HG02884 (cell line): ENCODE data around the gene CLCN2.
A peak's percentile ranks its signal among the peaks of the same experiment; 100 is the strongest.

Source experiments
- ATAC-seq: cut with Tn5 transposase; IDR thresholded peaks from one replicate; pipeline ENCODE4 v1.9.1; 2021; ENCODE audit warnings: mild to moderate bottlenecking, moderate library complexity; ENCODE audit not compliant: unreplicated experiment

Gene CLCN2

DNA sequence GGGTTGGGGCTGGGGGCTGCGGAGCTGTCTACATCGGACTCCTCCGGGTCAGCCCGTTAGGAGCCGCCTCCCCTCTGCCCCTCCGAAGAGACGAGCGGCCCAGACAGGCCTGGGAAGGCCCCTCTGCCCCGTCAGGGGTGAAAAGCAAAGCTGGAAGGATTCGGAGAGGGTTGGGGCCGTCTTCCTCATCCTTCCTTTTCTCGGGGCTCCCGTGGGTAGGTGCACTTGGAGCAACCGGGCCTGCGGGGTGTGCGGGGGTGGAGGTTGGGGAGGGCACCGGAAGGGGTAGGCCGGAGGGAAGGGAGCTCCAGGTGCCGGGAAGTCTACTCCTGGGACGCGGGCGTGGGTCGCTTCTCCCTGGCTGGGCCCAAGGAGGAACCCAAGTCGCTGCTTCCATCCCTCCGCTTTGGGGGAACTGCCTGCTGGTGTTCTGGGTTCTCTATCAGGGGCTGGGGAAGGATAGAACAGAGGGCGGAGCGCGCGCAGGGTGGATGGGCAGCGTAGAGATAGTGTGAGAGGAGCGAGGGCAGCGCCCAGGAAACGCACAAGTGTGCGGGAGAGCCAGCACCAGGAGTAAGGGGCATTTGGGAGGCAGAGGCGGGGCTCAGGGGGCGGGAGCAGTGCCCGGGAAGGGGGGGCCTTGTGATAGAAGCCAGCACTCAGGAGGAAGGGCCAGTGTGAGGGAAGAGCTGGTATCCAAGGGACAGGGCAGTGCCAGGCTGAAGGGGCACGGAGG is 695 bp upstream of the CLCN2 start:
- peak; percentile 2 for ATAC-seq

DNA sequence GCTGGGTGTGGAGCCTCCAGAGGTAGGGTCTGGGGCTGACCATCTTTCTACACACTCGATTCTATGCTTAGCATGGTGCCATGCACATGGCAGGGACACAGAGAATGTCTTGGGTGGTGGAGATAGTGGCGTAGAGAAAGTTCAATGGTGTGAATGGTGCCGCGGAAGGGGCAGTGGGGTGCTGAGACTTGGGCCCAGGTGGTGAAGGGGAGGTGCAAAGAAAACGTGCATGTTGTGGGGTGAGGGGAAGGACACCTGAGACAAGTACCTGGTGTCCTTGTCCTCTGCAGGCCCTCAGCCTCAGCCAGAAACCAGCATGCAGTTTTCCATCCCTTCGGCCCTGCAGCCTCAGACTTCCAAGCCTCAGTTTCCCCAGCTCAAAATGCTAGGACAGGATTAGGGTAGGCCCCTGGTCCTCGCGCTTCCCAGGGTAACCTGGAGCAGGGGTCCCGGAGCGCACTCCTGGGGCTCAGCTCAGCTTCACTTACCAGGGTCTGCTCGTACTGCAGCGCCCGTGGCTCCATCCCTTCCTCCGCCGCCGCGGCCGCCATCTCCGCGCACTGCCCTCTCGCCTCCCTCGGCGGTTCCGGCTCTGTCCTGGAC is 375 bp downstream of the CLCN2 start:
- no peak for ATAC-seq

DNA sequence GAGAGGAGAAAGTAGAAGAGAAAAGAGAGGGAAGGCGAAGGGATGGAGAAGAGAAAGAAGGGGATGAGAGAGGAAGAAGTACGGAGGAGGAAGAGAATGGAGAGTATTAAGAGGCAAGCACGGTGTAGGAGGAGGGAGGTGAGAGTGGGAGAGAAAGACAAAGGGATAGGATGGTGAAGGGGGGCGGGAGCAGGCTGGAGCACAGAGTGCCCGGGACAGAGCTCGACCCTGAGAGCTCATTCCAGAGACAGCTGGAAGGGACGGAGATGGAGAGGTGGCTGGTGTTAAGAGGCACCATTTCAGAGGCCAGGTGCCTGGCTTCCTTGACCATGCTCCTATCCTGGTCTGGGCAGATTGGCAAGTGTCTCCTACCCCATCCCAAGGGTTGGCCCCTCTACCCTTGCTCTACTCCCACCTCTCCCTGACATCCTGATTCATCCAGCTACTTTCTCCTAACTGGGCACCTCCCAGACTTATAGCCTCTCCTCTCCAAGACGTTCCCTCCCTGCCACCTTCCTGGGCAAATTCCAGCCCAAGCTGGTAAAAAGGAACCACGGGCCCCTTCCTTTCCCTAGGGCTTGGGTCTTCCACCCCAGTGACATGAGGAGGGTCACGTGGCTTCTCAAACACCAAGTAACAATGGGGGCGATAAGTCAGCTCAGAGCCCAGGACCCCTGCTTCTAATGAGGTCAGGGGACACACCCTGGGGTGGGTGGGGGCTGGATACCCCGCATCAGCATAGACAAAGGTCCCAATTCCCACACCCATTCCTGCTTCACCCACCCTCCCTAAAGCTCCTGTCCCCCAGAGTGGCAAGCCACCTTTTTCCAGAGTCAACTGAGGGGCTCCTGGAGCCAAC is 1.1 kb downstream of the CLCN2 start:
- ATAC-seq: no peak

DNA sequence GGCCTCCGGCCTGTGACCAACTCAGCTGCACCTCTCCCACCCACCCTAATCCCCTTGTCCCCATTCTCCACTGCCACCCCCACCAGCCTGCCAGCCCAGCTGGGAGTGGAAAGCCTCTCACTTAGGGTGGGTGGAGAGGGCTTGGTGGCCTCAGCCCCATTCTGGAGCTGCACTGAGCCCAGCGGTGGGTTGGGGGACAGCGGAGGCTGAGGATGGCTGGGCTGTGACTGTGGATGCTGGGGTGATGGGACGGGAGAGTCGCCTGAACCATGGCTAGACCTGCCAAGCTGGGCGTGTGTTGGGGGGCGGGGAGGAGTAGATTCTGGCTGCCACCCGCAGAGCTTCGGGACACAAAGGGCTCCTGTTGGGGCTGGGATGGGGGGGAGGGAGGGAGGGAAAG is 1.8 kb downstream of the CLCN2 start:
- no peak for ATAC-seq

DNA sequence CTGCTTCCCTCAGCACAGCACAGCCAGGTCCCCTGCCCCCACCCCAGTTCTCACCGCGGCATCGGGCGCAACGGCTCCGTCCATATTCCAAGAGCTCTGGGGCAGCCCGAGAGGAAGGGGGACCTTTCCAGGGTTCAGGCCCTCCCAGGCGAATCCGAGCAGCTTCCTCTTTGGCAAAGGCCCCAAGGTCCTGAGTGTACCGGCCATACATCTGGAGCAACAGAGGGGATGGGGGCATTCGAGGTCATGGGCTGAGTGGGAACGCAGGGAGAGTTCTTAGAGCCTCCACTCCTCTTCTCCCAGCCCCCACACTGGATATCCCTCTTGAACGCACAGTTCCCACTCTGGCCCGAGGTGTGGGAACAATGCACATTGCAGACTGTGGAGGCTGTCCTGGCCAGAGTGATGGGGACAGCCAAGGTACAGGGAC is 2.5 kb downstream of the CLCN2 start:
- no peak for ATAC-seq

DNA sequence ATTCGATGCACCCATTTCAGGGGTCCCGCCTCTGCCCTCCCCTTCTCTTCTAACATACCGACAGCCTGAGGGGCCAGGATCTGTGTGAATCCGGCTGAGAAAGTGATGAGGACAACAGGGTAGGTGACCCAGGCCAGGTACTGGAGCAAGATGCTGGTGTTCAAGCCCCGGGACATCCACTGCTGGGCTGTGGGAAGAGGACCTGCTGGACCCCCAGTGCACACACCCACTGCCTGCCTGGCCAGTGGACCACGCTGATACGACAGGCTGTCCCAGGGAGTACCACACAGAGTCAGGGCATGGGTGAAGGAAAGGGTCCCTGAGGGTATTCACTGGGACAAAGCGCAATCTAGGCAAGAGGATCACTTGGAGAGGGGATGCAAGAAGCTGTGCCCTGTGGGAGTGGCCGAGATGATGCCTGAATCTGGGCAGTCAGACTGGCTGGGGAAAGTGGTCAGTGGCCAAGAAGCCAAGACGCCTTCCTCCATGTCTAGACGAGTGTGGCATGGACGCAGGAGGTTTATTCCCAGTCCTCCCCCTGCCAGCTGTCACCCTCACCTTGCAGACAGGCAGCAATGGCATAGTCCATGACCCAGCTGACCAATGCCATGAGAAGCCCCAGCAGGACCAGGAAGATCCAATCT is 3.2 kb downstream of the CLCN2 start:
- ATAC-seq: no peak

DNA sequence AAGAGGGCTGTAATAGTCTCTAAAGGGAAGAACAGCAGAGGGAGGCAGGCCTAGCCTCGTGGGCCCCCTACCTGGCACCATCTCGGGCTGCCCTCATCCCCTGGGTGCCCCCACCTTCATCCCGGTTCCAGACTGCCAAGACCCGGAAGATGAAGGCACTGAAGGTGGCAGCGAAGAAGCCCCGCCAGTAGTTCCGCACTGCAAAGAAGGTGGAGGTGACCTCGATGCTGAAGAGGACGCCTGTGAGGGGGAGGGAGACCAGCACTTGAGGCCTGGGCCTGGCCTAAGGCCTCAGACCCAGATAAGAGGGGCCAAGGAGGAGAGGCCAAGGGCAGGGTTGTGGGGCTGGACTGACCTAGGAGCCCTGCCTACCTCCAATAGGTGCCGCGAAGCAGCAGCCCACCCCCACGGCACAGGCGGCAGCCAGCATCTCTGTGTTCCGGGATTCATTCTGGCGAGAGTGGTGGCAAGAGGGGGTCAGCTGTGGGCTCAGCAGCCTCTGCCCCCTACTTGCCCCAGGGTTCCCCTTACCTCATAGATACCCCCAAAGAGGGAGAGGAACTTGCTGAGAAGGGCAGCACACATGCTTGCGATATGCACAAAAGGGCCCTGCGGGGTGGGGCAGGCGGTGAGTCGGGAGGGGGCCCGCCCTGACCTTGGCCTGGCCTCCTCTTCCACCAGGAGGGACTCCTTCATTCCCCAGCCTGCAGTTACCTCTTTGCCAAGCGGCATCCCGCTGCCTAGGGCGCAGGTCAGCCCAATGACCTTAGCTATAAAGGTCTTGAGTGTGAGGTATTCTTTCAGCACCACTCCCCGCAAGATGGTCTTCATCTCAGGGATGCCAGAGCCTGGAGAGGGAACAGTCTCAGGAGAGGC is 3.9 kb downstream of the CLCN2 start:
- ATAC-seq: no peak

DNA sequence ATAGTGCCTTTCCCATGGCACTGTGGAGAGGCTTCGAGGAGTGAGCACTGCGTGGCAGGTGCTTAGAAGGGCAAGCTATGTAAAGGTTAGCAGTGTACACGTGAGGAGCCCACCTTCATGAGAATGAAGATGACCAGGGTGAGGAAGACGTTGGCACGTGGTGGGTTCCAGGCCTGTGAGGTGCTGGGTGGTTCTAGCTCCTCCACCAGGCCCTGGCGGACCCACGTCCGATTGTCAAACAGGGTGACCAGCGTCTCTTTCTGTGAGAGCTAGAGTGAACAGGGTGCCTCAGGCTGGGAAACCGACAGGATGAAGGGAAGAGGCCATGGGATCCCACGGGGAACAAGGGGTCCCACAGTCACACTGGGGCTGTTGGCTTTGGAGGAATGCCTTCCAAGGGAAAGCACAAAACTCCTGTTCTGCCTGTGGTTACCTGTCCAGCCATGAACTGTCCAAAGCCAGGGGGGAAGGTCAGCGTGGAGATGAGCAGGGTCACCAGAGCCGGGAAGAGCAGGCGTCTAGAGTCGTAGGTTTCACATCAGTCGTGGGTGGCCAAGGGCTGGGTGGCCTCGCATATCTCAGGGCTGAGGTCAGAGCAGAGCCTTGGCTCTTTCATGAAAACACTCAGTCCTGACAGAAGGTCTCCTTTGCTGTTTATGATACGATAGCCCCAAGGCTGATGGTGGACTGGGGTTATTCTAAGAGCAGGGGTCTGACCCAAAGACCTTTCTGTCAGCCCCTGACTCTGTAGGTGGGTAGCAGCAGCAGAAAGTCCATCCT is 6.0 kb downstream of the CLCN2 start:
- no peak for ATAC-seq

DNA sequence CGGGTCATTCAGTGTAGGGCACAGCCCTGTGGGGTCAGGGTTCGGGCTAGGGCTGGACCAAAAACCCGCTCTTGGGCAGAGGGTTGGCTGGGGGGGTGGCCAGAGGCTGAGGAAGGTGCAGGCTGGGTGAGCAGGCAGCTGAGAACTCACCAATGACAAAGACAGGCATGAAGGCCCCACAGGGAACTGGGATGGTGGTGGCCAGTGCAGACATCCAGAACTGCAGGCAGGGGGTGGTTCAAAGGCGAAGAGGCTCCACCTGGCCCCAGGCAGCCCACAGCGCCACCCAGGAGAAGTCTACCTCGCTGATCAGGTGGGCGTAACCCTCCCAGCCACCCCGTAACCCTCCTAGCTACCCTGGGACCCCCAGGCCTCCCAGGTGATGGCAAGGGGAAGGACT is 6.7 kb downstream of the CLCN2 start:
- no peak for ATAC-seq

DNA sequence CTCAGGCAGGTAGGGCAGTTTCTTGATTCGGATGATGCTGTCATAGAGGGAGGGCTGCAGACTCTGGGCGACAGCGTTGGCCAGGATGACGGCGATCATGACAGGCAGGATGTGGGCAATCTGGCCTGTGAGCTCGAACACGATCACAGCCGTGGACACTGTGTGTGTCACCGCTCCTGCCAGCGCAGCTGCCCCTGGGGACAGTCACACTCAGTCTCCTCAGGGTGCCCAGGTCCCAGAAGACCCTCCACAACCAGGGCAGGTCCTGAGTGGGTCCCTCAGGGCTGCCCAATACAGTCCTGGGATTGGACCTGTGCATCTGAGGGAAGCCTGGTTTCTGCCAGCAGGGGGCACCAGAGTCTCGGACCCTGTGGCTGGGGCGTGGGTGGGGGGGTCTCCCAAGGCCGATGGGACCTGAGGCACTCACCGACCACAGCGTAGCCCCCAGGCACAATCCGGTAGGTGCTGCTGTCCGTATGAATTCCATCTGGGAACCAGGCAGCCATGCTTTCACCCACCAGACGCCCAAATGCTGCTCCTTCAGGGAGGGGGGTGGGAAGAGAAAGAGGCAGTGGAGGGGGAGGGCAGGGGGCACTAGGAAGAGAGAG is 7.2 kb downstream of the CLCN2 start:
- no peak for ATAC-seq

DNA sequence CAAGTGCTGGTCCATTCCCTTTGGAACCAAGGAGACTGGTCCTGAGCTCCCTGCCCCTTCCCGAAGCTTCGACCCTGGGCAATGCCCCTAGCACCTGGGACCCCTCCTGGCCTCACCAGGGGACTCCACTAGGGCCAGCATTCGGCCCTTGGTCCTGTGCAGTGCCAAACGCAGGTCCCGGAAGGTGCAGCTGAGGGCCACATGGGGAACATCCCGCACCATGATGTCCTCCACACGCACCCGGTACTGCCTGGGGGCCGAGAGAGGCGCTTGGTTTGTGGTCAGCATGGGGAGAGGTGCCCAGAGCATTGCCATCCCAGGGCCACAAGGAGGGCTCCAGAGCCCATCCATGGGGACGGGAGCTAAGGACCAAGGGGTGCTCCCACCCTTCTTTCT is 7.9 kb downstream of the CLCN2 start:
- no peak for ATAC-seq

DNA sequence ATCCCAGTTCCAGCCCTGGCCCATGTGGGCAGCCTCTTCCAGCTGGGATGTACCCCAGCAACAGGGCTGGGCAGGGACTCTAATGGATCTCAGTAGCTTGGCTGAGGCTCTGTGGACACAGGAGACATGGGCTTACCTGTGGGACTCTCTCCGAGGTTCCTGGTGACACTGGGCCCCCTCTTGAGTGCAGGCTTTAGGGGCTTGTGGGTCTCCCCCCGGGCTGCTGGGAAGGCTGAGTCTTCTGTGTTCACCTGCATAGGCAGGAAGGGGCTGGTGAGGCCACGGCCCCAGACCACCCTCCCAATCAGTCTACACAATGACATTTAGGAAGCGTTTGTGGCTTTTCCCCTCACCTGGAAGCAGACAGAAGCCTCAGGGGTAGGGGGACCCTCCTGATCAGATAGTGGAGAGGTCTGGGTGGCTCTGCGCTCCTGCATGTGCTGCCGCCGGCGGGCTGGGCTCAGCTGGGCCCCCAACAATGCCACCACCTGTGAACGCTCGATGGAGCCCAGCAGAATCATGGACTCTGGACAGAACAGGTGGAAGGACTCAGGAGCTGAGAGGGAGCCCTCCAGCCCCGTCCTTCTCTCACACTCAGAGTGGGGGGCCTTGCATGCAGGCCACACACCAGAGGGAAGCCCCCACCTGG is 8.4 kb downstream of the CLCN2 start:
- no peak for ATAC-seq

DNA sequence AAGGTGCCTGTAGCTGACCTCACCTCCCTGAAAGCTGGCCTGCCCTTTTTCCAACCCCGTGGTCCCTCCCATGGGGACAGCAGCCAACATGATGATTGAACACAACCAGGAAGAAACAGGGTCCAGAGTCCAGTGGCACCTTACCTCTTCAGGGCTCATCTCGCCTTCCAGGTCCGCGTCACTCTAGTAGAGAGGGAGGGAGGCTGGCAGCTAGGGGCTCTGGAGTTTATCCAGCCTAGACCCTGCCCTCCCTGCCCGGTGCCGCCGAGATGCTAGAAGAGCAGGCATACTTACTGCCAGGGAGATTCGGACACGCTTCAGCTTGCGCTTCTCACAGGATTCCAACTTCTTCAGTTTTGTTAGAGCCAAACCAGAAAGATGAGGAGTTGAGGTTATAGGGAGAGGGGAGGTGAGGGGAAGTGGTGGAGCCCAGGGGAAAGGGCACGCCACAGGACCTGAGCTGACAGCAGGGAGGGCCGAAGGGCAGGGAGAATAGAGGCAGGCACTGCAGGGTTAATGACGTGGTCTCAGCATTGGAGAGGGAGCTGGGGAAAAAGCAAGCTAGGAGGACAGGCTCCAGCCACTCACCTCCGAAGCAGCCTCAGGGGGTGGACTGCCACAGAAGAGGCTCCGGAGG is 9.1 kb downstream of the CLCN2 start:
- ATAC-seq: no peak

DNA sequence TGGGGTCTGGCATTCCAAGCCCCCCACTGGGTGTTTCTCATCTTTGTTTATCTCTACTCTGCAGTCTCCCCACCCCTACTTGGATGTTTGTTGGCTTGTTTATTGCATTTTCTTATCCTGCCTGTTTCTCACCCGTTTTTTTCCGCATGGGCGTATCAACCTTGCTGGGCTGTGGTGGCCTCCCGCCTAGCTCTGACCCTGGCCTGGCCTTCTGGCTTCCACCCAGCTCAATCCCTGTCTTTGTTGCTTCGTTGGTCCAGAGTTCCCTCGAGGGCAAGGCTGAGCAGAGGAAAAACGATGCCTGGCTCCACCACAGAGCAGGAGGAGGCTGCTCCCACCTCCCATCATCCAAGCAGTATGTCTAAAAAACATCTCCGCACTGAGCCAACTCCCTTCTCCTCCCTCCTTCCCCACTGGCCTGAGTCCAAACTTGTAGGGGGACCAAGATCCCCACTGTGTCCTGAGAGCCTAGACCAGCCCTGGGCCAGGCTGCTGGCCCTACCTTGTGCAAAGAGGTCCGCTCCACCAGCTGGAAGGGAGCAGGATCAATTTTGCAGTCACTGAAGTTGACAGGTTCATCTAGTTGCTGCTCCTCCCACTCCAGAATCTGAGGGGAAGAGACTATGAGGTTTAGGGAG is 9.8 kb downstream of the CLCN2 start:
- ATAC-seq: no peak

DNA sequence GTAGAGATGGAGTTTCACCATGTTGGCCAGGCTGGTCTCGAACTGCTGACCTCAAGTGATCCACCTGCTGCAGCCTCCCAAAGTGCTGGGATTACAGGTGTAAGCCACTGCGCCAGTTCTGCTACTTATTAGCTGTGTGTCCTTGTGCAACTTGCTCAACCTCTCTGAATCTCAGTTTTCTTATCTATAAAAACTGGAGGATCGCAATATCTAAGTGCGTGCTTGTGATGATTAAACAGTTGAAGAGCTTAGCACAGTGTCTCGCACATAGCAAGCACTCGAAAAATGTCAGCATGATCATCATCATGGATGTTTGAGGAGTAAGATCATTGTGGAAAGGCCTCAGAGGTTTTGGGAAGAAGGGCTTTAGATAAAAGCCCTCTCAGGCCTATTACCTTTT is 10.8 kb downstream of the CLCN2 start:
- ATAC-seq: no peak

DNA sequence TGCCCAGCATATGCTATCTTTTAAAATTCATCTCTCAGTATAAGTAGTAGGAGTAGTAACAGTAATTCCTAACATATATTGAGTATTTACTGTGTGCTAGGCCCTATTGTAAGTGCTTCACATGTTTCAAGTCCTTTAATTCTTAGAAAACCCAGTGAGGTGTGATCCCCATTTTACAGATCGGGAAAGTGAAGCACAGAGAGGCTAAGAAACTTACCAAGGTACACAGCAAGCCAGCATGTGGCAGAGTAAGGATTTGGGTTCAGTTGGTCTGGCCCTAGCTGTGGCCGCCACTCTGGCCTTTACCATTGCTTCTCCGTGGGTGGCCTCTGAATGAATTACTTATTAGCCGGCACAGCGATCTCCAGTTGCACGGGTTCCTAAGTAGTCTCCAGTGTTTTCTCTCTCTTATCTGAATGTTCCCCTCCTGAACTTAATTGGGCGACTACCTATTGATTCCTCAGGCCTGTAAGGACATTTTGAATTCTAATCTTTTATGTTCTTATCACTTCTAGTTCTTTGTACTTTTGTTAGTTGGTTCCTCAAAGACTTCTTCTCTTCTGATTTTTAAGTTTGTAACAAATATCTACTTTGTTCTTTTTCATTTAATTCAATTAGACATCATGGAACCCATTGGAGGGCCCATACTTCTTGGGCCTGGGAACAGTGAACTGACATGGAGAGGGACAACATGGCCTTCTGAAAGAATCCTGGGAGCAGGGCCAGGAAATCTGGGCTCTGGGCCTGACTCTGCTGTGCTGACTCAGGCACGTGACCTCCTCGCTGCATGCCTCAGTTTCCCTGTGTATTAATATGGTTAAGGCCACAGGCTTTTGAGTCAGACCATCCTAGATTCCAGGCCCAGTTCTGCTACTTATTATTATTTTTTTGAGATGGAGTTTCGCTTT is 11.6 kb downstream of the CLCN2 start:
- ATAC-seq: no peak

DNA sequence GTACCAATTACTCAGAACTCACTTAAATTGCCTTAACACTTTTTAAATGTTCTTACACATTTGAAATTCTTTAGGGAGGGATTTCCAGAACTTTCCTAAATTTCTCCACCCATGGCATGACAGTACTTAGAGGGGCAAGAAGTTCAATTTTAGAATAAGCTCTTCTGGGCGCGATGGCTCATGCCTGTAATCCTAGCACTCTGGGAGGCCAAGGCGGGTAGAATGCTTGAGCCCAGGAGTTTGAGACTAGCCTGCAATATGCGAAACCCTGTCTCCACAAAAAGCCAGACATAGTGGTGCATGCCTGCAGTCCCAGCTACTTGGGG is 13.4 kb downstream of the CLCN2 start:
- ATAC-seq: no peak
